GM21786 (cell line): ENCODE measurements around the gene FNDC3B.

Source experiments
- ATAC-seq: cut with Tn5 transposase; IDR thresholded peaks from one replicate; pipeline ENCODE4 v1.9.1; 2021; ENCODE audit not compliant: unreplicated experiment

Gene FNDC3B

GRCh38 chr3:172147113-172147818 lies 107.9 kb downstream of the FNDC3B start:
- no peak for ATAC-seq

GRCh38 chr3:172148241-172148640 lies 108.9 kb downstream of the FNDC3B start:
- ATAC-seq = no peak

- no peak for ATAC-seq
Measured at GRCh38 chr3:172148702-172149565, 109.6 kb downstream of the FNDC3B start.

GRCh38 chr3:172150268-172150667 lies 110.9 kb downstream of the FNDC3B start:
- no peak for ATAC-seq

GRCh38 chr3:172150913-172151650 lies 111.7 kb downstream of the FNDC3B start:
- no peak for ATAC-seq

GRCh38 chr3:172151651-172152649 lies 112.6 kb downstream of the FNDC3B start:
- no peak for ATAC-seq

- no peak for ATAC-seq
Measured at GRCh38 chr3:172152874-172153273, 113.5 kb downstream of the FNDC3B start.

- no peak for ATAC-seq
Measured at GRCh38 chr3:172153335-172153861, 114.0 kb downstream of the FNDC3B start.

GRCh38 chr3:172154768-172155664 lies 115.6 kb downstream of the FNDC3B start:
- peak; percentile 73 for ATAC-seq

- no peak for ATAC-seq
Measured at GRCh38 chr3:172155897-172156585, 116.7 kb downstream of the FNDC3B start.

GRCh38 chr3:172156586-172156955 lies 117.2 kb downstream of the FNDC3B start:
- no peak for ATAC-seq

- no peak for ATAC-seq
Measured at GRCh38 chr3:172157564-172158258, 118.3 kb downstream of the FNDC3B start.

- no peak for ATAC-seq
Measured at GRCh38 chr3:172158741-172159140, 119.4 kb downstream of the FNDC3B start.

- no peak for ATAC-seq
Measured at GRCh38 chr3:172159376-172159775, 120.0 kb downstream of the FNDC3B start.

- no peak for ATAC-seq
Measured at GRCh38 chr3:172159962-172160538, 120.7 kb downstream of the FNDC3B start.

- no peak for ATAC-seq
Measured at GRCh38 chr3:172161133-172161789, 121.9 kb downstream of the FNDC3B start.

- ATAC-seq = no peak
Measured at GRCh38 chr3:172161959-172162358, 122.6 kb downstream of the FNDC3B start.
